ENCODE results near the gene NR2F1.

GRCh38 chr5:93589829-93590215 is 6.8 kb downstream of the NR2F1 start:
- no peak for TF ChIP-seq POLR2AphosphoS5 (IDR thresholded peaks at IDR 0.05; ENCODE audit: low read depth, low read length)
- no peak for TF ChIP-seq TAF1 (IDR thresholded peaks at IDR 0.05; ENCODE audit: borderline replicate concordance, low read depth, low read length)

Measured in GM12892 (cell line).